SK-N-MC (cell line): ENCODE measurements around the gene MICU1.
"Not testable (repeated sequence)": the region's sequence is repeated elsewhere in the genome, so short reads cannot be mapped to it uniquely, and the experiment has no call there.

Experiments
- DNase-seq: peaks from one replicate; pipeline ENCODE4 v3.0.0-alpha.2; 2011; ENCODE audit warnings: low read depth, low spot score
- H3K27ac ChIP-seq: fragments of 200-600 bp; sonication (generic); 2 replicates; pipeline ENCODE4 v1.5.1; 2016; ENCODE audit warnings: mixed run types
- H3K36me3 ChIP-seq: fragments of 200-600 bp; sonication (generic); 2 replicates; pipeline ENCODE4 v1.6.1; 2017; ENCODE audit warnings: antibody characterized with exemption, low read length, mixed read lengths; ENCODE audit not compliant: insufficient read depth
- H3K4me3 ChIP-seq: fragments of 200-600 bp; sonication (generic); 2 replicates; pipeline ENCODE4 v1.5.1; 2016
- H3K9ac ChIP-seq: fragments of 200-600 bp; sonication (generic); 2 replicates; pipeline ENCODE4 v1.8.0; 2017; ENCODE audit warnings: mixed run types, mixed read lengths; ENCODE audit not compliant: insufficient read length
- H3K9me3 ChIP-seq: fragments of 200-600 bp; sonication (generic); 2 replicates; pipeline ENCODE4 v1.6.1; 2017; ENCODE audit warnings: low read depth, mild to moderate bottlenecking, antibody characterized with exemption, low read length, moderate library complexity, mixed read lengths
- EZH2 ChIP-seq: fragments of 200-600 bp; sonication (generic); IDR thresholded peaks from one replicate; pipeline ENCODE4 v1.6.1; 2017; ENCODE audit warnings: antibody characterized with exemption
- FOXP2 ChIP-seq: optimal IDR thresholded peaks from 2 replicates; pipeline ENCODE3; 2011; ENCODE audit warnings: mild to moderate bottlenecking, moderate library complexity; ENCODE audit not compliant: insufficient read depth; ENCODE audit errors: extremely low read length, control extremely low read depth
- POLR2AphosphoS5 ChIP-seq: IDR thresholded peaks from 2 replicates; pipeline ENCODE4 v1.6.1; 2012; ENCODE audit warnings: mild to moderate bottlenecking, low read depth, low read length, borderline replicate concordance

The MICU1 gene

GRCh38 chr10:72625608-72626443, at the start of gene MICU1:
TSS of gene MICU1 (minus strand) at chr10:72626079. CDS start at chr10:72566793, 59,286 bp downstream.
- Histone ChIP-seq H3K9ac (peak within 1 kb of the TSS; percentile 83), H3K36me3 (no peaks in the 10 kb centered on the region), H3K4me3 (peak within 1 kb of the TSS; percentile 87), H3K9me3 (no peaks in the 10 kb centered on the region), H3K27ac (peak within 1 kb of the TSS; percentile 76)
- DNase-seq: peak; percentile 42
- no peak for TF ChIP-seq EZH2
- TF ChIP-seq POLR2AphosphoS5: peak; percentile 80

GRCh38 chr10:72674174-72674573, 48.3 kb upstream of the MICU1 start:
- not testable (repeated sequence) for H3K27ac ChIP-seq, H3K4me3 ChIP-seq, H3K9me3 ChIP-seq, H3K9ac ChIP-seq, H3K36me3 ChIP-seq, DNase-seq

GRCh38 chr10:72673280-72673679, 47.4 kb upstream of the MICU1 start:
- H3K9me3 ChIP-seq: no peaks in the 10 kb centered on the region
- no peak overlapping the region for H3K27ac ChIP-seq
- no peak overlapping the region for H3K4me3 ChIP-seq
- DNase-seq: no peak
- H3K36me3 ChIP-seq: no peaks in the 10 kb centered on the region
- H3K9ac ChIP-seq: no peak overlapping the region
- TF ChIP-seq EZH2 (no peak), FOXP2 (no peak), POLR2AphosphoS5 (no peak)

GRCh38 chr10:72667207-72667864, 41.5 kb upstream of the MICU1 start:
- H3K27ac ChIP-seq: no peak overlapping the region
- no peak for DNase-seq
- H3K9ac ChIP-seq: no peak overlapping the region
- no peak for TF ChIP-seq POLR2AphosphoS5
- TF ChIP-seq EZH2: no peak
- no peak for TF ChIP-seq FOXP2
- H3K9me3 ChIP-seq: no peaks in the 10 kb centered on the region
- no peak overlapping the region for H3K4me3 ChIP-seq
- no peaks in the 10 kb centered on the region for H3K36me3 ChIP-seq

GRCh38 chr10:72665925-72666324, 40.0 kb upstream of the MICU1 start:
- no peak overlapping the region for H3K9ac ChIP-seq
- no peaks in the 10 kb centered on the region for H3K36me3 ChIP-seq
- no peak overlapping the region for H3K27ac ChIP-seq
- TF ChIP-seq FOXP2 (no peak), EZH2 (no peak), POLR2AphosphoS5 (no peak)
- DNase-seq: no peak
- no peak overlapping the region for H3K4me3 ChIP-seq
- H3K9me3 ChIP-seq: no peaks in the 10 kb centered on the region

- Histone ChIP-seq H3K9ac (no peak overlapping the region), H3K9me3 (no peaks in the 10 kb centered on the region), H3K27ac (no peak overlapping the region), H3K4me3 (no peak overlapping the region), H3K36me3 (no peaks in the 10 kb centered on the region)
- no peak for DNase-seq
- TF ChIP-seq POLR2AphosphoS5: no peak
- no peak for TF ChIP-seq EZH2
- no peak for TF ChIP-seq FOXP2
Measured at GRCh38 chr10:72663971-72664370, 38.1 kb upstream of the MICU1 start.

GRCh38 chr10:72661431-72661830, 35.6 kb upstream of the MICU1 start:
- H3K9me3 ChIP-seq: no peaks in the 10 kb centered on the region
- H3K36me3 ChIP-seq: no peaks in the 10 kb centered on the region
- H3K9ac ChIP-seq: no peak overlapping the region
- DNase-seq: no peak
- H3K27ac ChIP-seq: no peak overlapping the region
- no peak overlapping the region for H3K4me3 ChIP-seq
- TF ChIP-seq FOXP2 (no peak), POLR2AphosphoS5 (no peak), EZH2 (no peak)

- Histone ChIP-seq H3K9ac (no peak overlapping the region), H3K9me3 (no peaks in the 10 kb centered on the region), H3K4me3 (no peak overlapping the region), H3K27ac (no peak overlapping the region), H3K36me3 (no peaks in the 10 kb centered on the region)
- DNase-seq: no peak
- TF ChIP-seq POLR2AphosphoS5 (no peak), EZH2 (no peak), FOXP2 (no peak)
Measured at GRCh38 chr10:72660220-72660619, 34.3 kb upstream of the MICU1 start.

GRCh38 chr10:72659694-72660093, 33.8 kb upstream of the MICU1 start:
- Histone ChIP-seq H3K9ac (no peak overlapping the region), H3K27ac (no peak overlapping the region), H3K4me3 (no peak overlapping the region), H3K9me3 (no peaks in the 10 kb centered on the region), H3K36me3 (no peaks in the 10 kb centered on the region)
- TF ChIP-seq FOXP2 (no peak), EZH2 (no peak), POLR2AphosphoS5 (no peak)
- no peak for DNase-seq
